Gastrocnemius medialis (tissue), 4 donors: ENCODE data around the gene ZNF18.

Source experiments
- CTCF ChIP-seq, 5 experiments: fragments of 450-650 bp in 3 of 5; fragments of 200-600 bp in 2 of 5; sonication (generic) in 2 of 5; IDR thresholded peaks in 4 of 5; conservative IDR thresholded peaks in 1 of 5; 1 replicate in 4 of 5; 2 replicates in 1 of 5; pipeline ENCODE4 v1.5.1; 2016 to 2019; ENCODE audit warnings: antibody characterized with exemption in 5 of 5, mild to moderate bottlenecking in 3 of 5, moderate library complexity in 3 of 5
- POLR2A ChIP-seq, 2 donors: fragments of 450-650 bp; IDR thresholded peaks; one replicate each; pipeline ENCODE4 v1.6.1; 2017; ENCODE audit warnings: antibody characterized with exemption in 2 of 2, mild to moderate bottlenecking in 2 of 2, moderate library complexity in 2 of 2

- TF ChIP-seq CTCF (IDR thresholded peaks at IDR 0.05 in 4 of 5, conservative IDR thresholded peaks at IDR 0.05 in 1 of 5) (no peak), POLR2A (IDR thresholded peaks at IDR 0.05) (no peak)
Observed at GRCh38 chr17:11944587-11944986, 52.7 kb downstream of the ZNF18 start.
